ENCODE results near the gene KRTAP10-1.

The KRTAP10-1 gene

GRCh38 chr21:44521928-44522752, 17.9 kb downstream of the KRTAP10-1 start:
- TF ChIP-seq CTCF (IDR thresholded peaks at IDR 0.05; ENCODE audit: insufficient read depth, low read depth, low read length, missing control alignments), result no peak
- no peak overlapping the region for H3K4me3 ChIP-seq (ENCODE audit: low read depth, low read length)
- no peak for DNase-seq (ENCODE audit: low read depth)

- DNase-seq (ENCODE audit: low read depth), result no peak
- TF ChIP-seq CTCF (IDR thresholded peaks at IDR 0.05; ENCODE audit: insufficient read depth, low read depth, low read length, missing control alignments), result no peak
- H3K4me3 ChIP-seq (ENCODE audit: low read depth, low read length), result no peak overlapping the region
Observed at GRCh38 chr21:44521301-44521927, 18.6 kb downstream of the KRTAP10-1 start.

- H3K4me3 ChIP-seq (ENCODE audit: low read depth, low read length), result no peak overlapping the region
- no peak for DNase-seq (ENCODE audit: low read depth)
- no peak for TF ChIP-seq CTCF (IDR thresholded peaks at IDR 0.05; ENCODE audit: insufficient read depth, low read depth, low read length, missing control alignments)
Observed at GRCh38 chr21:44520326-44521300, 19.4 kb downstream of the KRTAP10-1 start.

GRCh38 chr21:44519346-44520325, 20.4 kb downstream of the KRTAP10-1 start:
- H3K4me3 ChIP-seq (ENCODE audit: low read depth, low read length), result no peak overlapping the region

GRCh38 chr21:44518686-44519085, 21.3 kb downstream of the KRTAP10-1 start:
- no peak for TF ChIP-seq CTCF (IDR thresholded peaks at IDR 0.05; ENCODE audit: insufficient read depth, low read depth, low read length, missing control alignments)
- H3K4me3 ChIP-seq (ENCODE audit: low read depth, low read length), result no peak overlapping the region
- DNase-seq (ENCODE audit: low read depth), result no peak

More at GRCh38 chr21:44519346-44520325, 20.4 kb downstream of the KRTAP10-1 start:
- no peak for DNase-seq (ENCODE audit: low read depth)
- no peak for TF ChIP-seq CTCF (IDR thresholded peaks at IDR 0.05; ENCODE audit: insufficient read depth, low read depth, low read length, missing control alignments)

All from GM12865 (cell line).